SW480 (cell line): ENCODE data around the gene PCAT7.
"Not testable (repeated sequence)": the region's sequence is repeated elsewhere in the genome, so short reads cannot be mapped to it uniquely, and the experiment has no call there.

Experiments used
- DNase-seq: peaks from one replicate; pipeline ENCODE4 v3.0.0-alpha.2; 2016; ENCODE audit warnings: low spot score

Gene PCAT7

DNA sequence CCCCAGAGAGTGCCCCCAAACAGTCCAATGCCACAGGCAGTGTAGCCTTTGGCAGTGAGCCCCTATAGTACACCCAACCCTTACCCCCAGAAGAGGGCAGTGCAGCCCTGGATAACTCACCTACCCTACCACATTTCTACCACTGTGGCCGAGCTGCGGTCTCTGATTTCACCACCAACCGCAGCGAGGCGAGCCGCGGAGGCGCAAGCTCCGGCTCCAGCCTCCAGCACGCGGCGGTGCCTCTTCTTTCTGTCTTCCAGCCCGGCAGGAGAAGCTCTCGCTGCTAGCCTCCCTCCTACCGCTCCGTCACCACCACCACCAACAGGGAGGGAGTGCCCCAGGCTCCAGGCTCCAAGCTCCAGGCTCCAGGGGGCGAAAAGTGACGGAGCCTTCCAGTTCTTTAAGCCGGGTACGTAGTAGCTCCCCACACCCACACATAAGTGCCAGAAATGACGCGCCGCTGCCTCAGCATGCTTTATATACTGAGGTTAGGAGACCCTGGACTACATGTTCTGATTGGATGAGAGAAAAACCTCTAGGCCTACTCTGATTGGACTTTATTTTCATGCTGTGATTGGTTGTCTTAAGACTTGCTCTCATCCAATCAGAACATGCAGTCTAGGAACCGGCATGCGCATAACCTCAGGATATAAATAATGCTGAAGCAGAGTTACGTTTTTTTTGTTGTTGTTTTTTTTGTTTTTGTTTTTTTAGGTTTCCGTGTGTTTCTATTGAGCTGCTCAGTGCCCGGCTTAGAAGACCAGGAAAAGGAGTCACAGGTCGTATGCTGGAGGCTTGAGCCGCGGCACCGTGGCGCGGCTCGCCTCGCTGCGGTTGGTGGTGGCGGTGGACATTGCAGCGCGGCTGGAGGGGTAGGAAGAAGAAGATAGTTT, at the start of gene PCAT7:
PCAT7 (plus strand) TSS at position 645 of the 893 bp plus-strand sequence.
- peak; percentile 91 for DNase-seq

DNA sequence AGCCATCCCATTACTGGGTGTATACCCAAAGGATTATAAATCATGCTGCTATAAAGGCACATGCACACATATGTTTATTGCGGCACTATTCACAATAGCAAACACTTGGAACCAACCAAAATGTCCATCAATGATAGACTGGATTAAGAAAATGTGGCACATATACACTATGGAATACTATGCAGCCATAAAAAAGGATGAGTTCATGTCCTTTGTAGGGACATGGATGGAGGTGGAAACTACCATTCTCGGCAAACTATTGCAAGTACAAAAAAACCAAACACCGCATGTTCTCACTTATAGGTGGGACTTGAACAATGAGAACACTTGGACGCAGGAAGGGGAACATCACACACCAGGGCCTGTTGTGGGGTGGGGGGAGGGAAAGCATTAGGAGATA, 48.5 kb upstream of the PCAT7 start:
- DNase-seq = not testable (repeated sequence)

DNA sequence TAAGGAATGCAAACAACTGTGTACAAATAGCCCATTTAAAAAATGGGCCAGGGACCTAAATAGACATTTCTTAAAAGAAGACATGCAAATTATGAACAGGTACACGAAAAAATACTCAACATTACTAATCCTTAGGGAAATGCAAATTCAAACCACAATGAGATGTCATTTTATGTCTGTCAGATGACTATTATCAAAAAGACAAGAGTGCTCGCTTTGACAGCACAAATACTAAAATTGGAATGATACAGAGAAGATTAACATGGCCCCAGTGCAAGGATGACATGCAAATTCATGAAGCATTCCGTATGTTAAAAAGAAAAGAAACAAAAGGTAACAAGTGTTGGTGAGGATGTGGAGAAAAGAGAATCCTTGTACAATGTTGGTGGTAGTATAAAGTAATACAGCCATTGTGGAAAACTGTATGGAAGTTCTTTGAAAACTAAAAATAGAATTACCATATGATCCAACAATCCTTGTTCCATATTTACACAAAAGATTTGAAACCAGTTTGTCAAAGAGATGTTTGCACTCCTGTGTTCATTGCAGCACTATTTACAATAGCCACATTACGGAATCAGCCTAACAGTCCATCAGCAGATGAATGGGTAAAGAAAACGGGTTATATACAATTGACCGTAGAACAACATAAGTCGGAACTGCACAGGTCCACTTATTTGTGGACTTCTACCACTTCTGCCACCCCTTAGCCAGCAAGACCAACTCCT, 47.2 kb upstream of the PCAT7 start:
- no peak for DNase-seq

DNA sequence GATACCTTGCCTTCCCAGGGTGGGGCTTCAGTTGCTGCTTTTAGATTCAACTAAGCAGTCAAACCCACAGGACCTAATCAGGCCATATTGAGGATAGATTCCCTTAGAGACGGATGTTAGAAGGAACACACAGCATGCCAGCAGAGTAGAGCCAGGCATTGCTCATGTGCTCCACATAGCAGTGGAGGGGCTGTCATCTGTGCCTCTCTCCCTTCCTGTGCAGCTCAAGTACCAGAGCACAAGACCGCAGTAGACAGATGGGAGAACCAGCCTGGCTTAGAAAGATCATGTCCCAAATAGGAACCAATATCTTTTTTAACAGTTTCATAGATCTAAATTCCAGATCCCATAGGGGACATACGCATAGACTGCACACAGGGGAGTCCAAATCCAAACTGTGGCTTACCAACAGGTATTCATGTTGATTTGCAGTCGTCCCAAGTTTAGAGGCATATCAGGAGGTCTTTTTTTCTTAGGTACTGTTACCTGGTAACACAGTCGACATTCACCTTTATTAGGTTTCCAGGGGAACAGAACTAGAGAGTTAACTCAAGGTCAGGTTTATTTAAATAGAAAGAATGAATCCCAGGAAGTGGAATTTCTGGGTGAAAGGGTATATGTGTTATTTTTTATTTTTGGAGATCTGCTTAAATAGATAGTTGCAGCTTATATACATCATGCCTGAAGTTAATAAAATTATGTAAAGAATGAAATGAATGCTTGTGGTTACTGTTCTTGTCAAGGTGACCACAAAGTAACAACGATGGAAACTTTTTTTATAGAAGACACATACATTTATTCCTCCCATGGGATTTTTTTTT, 43.5 kb upstream of the PCAT7 start:
- DNase-seq = no peak

GRCh38 chr9:94511955-94512265, 43.0 kb upstream of the PCAT7 start:
- DNase-seq = no peak

GRCh38 chr9:94514722-94515121, 40.2 kb upstream of the PCAT7 start:
- no peak for DNase-seq

GRCh38 chr9:94517254-94517653, 37.6 kb upstream of the PCAT7 start:
- DNase-seq = no peak

GRCh38 chr9:94525396-94526035, 29.4 kb upstream of the PCAT7 start:
- no peak for DNase-seq

- no peak for DNase-seq
These were observed 28.6 kb upstream of the PCAT7 start for GRCh38 chr9:94526271-94526670.

DNA sequence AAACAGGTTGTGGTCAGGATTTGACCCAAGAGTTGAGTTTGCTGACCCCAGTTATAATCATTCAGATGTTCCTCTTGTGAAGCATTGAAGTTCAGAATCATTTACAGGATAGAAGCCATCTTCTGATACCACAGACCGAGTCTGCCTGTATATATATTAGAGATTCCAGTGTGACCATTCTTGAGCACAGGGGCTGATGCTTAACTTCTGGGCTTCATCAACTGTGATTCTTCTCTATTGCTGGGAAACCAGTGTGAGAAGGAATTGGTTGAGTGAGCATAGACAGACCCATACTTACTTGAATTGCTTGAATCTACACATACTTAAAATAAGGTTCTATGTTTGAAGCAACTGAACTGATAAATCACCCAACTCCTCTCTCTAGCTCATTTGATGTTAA, 27.9 kb upstream of the PCAT7 start:
- no peak for DNase-seq

- no peak for DNase-seq
These were observed 26.0 kb upstream of the PCAT7 start for GRCh38 chr9:94528886-94529285.

DNA sequence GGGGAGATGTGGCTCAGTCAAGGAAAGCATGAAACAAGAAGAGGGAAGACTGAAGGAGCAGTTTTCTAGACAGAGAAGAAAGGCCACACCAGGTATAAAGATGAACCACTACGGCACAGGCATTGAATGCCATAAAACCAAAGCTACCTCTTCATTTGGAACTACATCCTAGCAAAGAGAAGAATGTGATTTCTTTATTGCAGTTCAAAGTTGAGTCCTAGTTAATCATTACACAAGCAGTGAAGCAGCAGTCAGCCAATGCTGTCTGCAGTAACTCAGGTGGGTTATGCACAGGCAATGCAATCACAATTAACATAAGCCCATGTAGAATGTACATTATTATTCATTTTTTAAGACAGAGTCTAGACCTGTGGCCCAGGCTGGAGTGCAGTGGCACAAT, 21.7 kb upstream of the PCAT7 start:
- DNase-seq = peak; percentile 43

GRCh38 chr9:94533601-94534000, 21.3 kb upstream of the PCAT7 start:
- DNase-seq = no peak

DNA sequence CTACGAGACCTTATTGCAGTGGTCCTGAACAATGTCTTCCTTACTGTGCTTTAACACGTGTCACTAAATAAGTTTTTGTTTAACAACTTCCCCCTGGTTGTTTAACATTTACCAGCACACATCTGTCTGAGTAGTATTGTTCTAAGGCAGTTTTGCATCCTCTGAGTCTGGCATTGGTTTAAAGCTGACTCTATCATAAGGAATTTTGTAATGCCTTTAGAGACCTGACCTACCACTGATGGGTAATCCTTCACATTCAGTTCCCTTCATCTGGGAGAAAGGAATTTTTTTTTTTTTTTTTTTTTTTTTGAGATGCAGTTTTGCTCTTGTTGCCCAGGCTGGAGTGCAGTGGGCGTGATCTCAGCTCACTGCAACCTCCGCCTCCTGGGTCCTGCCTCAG, 20.0 kb upstream of the PCAT7 start:
- no peak for DNase-seq

DNA sequence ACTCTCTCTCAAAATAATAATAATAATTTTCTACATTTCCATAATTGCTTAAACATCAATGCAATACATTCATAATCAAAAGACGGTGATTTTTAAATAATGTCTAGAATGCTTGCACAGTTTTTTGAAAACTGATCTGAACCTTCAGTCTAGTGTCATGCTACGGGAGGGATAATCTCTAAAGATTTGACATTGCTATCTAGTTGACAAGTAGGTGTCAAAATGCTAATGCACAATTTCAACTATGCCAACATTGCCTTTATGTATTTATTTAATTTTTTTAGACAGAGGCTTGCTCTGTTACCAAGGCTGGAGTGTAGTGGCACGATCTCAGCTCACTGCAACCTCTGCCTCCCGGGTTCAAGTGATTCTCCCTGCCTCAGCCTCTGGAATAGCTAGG, 16.0 kb upstream of the PCAT7 start:
- DNase-seq = no peak

- not testable (repeated sequence) for DNase-seq
These were observed 10.5 kb upstream of the PCAT7 start for GRCh38 chr9:94544335-94544734.

- DNase-seq = no peak
These were observed 8.9 kb upstream of the PCAT7 start for GRCh38 chr9:94545940-94546339.

DNA sequence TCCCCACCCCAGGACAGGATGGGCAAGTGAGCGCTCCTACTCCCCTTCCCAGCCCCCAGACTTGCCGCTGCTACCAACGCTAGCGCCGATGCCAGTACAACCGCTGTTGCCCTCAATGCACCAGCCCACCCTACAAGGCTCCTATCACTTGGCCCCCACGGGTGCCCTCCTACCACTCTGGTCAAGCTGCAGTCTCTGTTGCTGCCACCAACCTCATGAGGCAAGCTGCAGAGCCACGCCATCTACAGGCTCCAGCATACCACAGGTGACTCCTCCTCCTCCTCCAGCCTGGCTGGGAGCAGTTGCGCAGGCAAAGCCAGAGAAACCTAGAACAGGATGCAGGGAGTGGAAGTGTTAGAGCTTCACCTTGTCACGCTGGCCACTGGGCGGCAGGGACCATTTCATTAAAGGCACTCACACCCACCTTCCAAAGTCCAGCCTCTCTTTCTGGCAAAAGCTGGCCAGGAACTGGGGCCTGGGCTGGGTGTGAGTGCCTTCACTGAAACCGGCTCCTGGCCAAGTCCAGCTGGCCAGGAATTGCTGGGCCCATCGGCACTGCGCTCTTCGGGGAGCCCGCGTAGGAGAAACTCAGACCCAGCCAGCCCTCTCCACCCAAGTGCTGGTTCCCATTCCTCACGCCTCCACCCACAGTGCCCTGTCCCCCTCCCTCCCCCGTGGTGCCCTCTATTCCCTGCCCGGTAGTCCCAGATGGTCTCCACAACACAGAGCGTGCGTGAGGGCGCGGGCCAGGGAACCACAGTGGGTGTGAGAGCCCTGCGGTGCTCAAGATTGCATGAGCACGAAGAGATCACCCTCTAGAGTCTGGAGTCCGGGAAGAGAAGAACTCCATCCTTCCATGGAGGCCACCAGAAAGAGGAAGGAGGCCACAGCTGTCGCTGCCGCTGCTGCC, 1.6 kb upstream of the PCAT7 start:
- DNase-seq = peak; percentile 19

- no peak for DNase-seq
These were observed 825 bp upstream of the PCAT7 start for GRCh38 chr9:94554078-94554438.

- DNase-seq = no peak
These were observed 2.5 kb downstream of the PCAT7 start for GRCh38 chr9:94557376-94557775.

- DNase-seq = no peak
These were observed 5.4 kb downstream of the PCAT7 start for GRCh38 chr9:94560237-94560636.
